Caco-2 (cell line): ENCODE data around the gene NOLC1. TPM values are rescaled to one million over a fixed set of nuclear protein-coding genes. Genes with fewer than 3 reads are reported as not detected.

ENCODE experiments used
- BruUV-seq: library from RNA; stranded (reverse); fragments of 400-500 nt; replicated peaks from 2 replicates; lab custom pipeline; 2021; lab: Mats Ljungman, UMichigan
- CTCF ChIA-PET: fragments of 300-600 bp; sonication (Branson Sonifier 250); formaldehyde crosslinking; loops from one replicate; lab custom pipeline; 2022; ENCODE audit warnings: antibody characterized with exemption; lab: Charles Lee
- POLR2A ChIA-PET: fragments of 300-600 bp; sonication (Branson Sonifier 250); formaldehyde crosslinking; loops from one replicate; lab custom pipeline; 2022; ENCODE audit warnings: antibody characterized with exemption; lab: Charles Lee
- DNase-seq, 2 experiments: peaks; one replicate each; pipeline versions ENCODE4 v3.0.0 to v3.0.0-alpha.2; 2020 to 2022
- H3K27me3 ChIP-seq: replicated peaks from 2 replicates; pipeline ENCODE4 v1.6.0; 2011; ENCODE audit warnings: low read length; ENCODE audit not compliant: control insufficient read depth, insufficient read depth
- H3K36me3 ChIP-seq: 2 replicates; pipeline ENCODE4 v1.5.1; 2011; ENCODE audit warnings: low read length; ENCODE audit not compliant: control insufficient read depth, insufficient read depth
- H3K4me1 ChIP-seq: fragments of 250-450 bp; sonication (Bioruptor Pico); 2 replicates; pipeline ENCODE4 v1.5.1; 2020; ENCODE audit warnings: mild to moderate bottlenecking
- H3K4me3 ChIP-seq: 2 replicates; pipeline ENCODE4 v1.5.1; 2011; ENCODE audit warnings: low read depth, mild to moderate bottlenecking, control low read depth, low read length
- H3K9me3 ChIP-seq: fragments of 250-450 bp; sonication (Bioruptor Pico); 2 replicates; pipeline ENCODE4 v1.5.1; 2020; ENCODE audit warnings: mild to moderate bottlenecking, moderate library complexity
- H3K27ac Mint-ChIP-seq: one replicate; pipeline ENCODE4 v1.8.0; 2022; ENCODE audit warnings: mixed read lengths; ENCODE audit not compliant: unreplicated experiment
- H3K27me3 Mint-ChIP-seq: one replicate; pipeline ENCODE4 v1.8.0; 2022; ENCODE audit warnings: mixed read lengths; ENCODE audit not compliant: insufficient read depth, unreplicated experiment
- H3K36me3 Mint-ChIP-seq: one replicate; pipeline ENCODE4 v1.8.0; 2022; ENCODE audit warnings: mild to moderate bottlenecking, mixed read lengths; ENCODE audit not compliant: insufficient read depth, unreplicated experiment
- H3K4me1 Mint-ChIP-seq: one replicate; pipeline ENCODE4 v1.8.0; 2022; ENCODE audit warnings: low read depth, mixed read lengths; ENCODE audit not compliant: unreplicated experiment
- H3K4me3 Mint-ChIP-seq: one replicate; pipeline ENCODE4 v1.8.0; 2022; ENCODE audit warnings: mild to moderate bottlenecking, moderate library complexity, mixed read lengths; ENCODE audit not compliant: unreplicated experiment
- H3K9me3 Mint-ChIP-seq: one replicate; pipeline ENCODE4 v1.8.0; 2022; ENCODE audit warnings: mixed read lengths; ENCODE audit not compliant: unreplicated experiment
- CTCF ChIP-seq, 2 experiments: fragments of 200-600 bp in 1 of 2; IDR thresholded peaks; 1 replicate in 1 of 2; 2 replicates in 1 of 2; pipeline versions ENCODE4 v1.5.1 to v1.8.0; 2011 to 2022; ENCODE audit warnings: antibody characterized with exemption in 1 of 2, control low read depth in 1 of 2, inconsistent platforms in 1 of 2, low read depth in 1 of 2, low read length in 1 of 2, mild to moderate bottlenecking in 1 of 2, moderate library complexity in 1 of 2; ENCODE audit not compliant: insufficient read depth in 1 of 2, severe bottlenecking in 1 of 2, unreplicated experiment in 1 of 2
- intact Hi-C: fragments of 100-400 bp; cut with micrococcal nuclease; formaldehyde crosslinking; loops from one replicate; pipeline ENCODE4 v1.10.0; 2022; ENCODE audit not compliant: unreplicated experiment
- total RNA-seq: library from RNA; stranded (reverse); gene quantifications from 2 replicates; pipeline ENCODE4 v1.2.3, GENCODE V29; 2022

NOLC1 gene
- total RNA-seq, 1 experiment from 2014 or later, result 137 TPM

GRCh38 chr10:102133373-102134195 is 18.6 kb upstream of the NOLC1 start:
- Histone ChIP-seq H3K36me3 (peaks cover 2% of the 10 kb centered on the region), H3K9me3 (no peaks in the 10 kb centered on the region), H3K4me1 (peaks cover 11% of the 10 kb centered on the region), H3K4me3 (peak overlapping the region; percentile 92), H3K27me3 (no peaks in the 10 kb centered on the region)
- peak; percentile 86 to 88 for DNase-seq
- TF ChIP-seq CTCF (IDR thresholded peaks at IDR 0.05; ENCODE audit: insufficient read depth in 1 of 2, low read depth in 1 of 2, low read length in 1 of 2, severe bottlenecking in 1 of 2, unreplicated experiment in 1 of 2), result no peak
- H3K36me3 Mint-ChIP-seq, result peaks cover 49% of the 10 kb centered on the region
- H3K27me3 Mint-ChIP-seq, result no peaks in the 10 kb centered on the region
- H3K4me1 Mint-ChIP-seq, result peaks cover 7% of the 10 kb centered on the region
- H3K9me3 Mint-ChIP-seq, result no peaks in the 10 kb centered on the region
- peak overlapping the region; percentile 94 for H3K4me3 Mint-ChIP-seq
- peak overlapping the region; percentile 99 for H3K27ac Mint-ChIP-seq
- CTCF ChIA-PET, result no interaction called here
- BruUV-seq, result no TSS peak
- intact Hi-C loops, result loop anchor here (2.0 to 5.0 kb wide), 2 partner anchors 19 to 66 kb away; partner anchors contain the start of gene HPS6
- POLR2A ChIA-PET, result no interaction called here

GRCh38 chr10:102134416-102134815 is 17.8 kb upstream of the NOLC1 start:
- no peaks in the 10 kb centered on the region for H3K27me3 ChIP-seq
- peaks cover 7% of the 10 kb centered on the region for H3K4me1 Mint-ChIP-seq
- intact Hi-C loops, result loop anchor here (5.0 kb wide), 1 partner anchor 67 kb away; the partner anchor contains the start of gene HPS6
- peak overlapping the region; percentile 94 for H3K4me3 Mint-ChIP-seq
- H3K36me3 Mint-ChIP-seq, result peaks cover 57% of the 10 kb centered on the region
- H3K27me3 Mint-ChIP-seq, result no peaks in the 10 kb centered on the region
- POLR2A ChIA-PET, result no interaction called here
- DNase-seq, result no peak
- no peaks in the 10 kb centered on the region for H3K9me3 Mint-ChIP-seq
- no peak for TF ChIP-seq CTCF (IDR thresholded peaks at IDR 0.05; ENCODE audit: insufficient read depth in 1 of 2, low read depth in 1 of 2, low read length in 1 of 2, severe bottlenecking in 1 of 2, unreplicated experiment in 1 of 2)
- peaks cover 5% of the 10 kb centered on the region for H3K36me3 ChIP-seq
- CTCF ChIA-PET, result no interaction called here
- H3K9me3 ChIP-seq, result no peaks in the 10 kb centered on the region
- H3K27ac Mint-ChIP-seq, result peak overlapping the region; percentile 99
- TSS peak; percentile 66 for BruUV-seq
- H3K4me1 ChIP-seq, result peaks cover 11% of the 10 kb centered on the region
- peak overlapping the region; percentile 92 for H3K4me3 ChIP-seq

- H3K4me3 ChIP-seq, result no peak overlapping the region
- H3K9me3 ChIP-seq, result no peaks in the 10 kb centered on the region
- ChIA-PET POLR2A (interaction anchor here (0.9 kb wide), 1 partner anchor 16 kb away, joined by 4 read pairs; no protein-coding TSS in a partner anchor), CTCF (no interaction called here)
- no peaks in the 10 kb centered on the region for H3K27me3 Mint-ChIP-seq
- no peaks in the 10 kb centered on the region for H3K9me3 Mint-ChIP-seq
- TF ChIP-seq CTCF (IDR thresholded peaks at IDR 0.05; ENCODE audit: insufficient read depth in 1 of 2, low read depth in 1 of 2, low read length in 1 of 2, severe bottlenecking in 1 of 2, unreplicated experiment in 1 of 2), result no peak
- DNase-seq, result no peak
- peak overlapping the region; percentile 10 for H3K4me3 Mint-ChIP-seq
- H3K4me1 ChIP-seq, result peaks cover 11% of the 10 kb centered on the region
- H3K27ac Mint-ChIP-seq, result peak overlapping the region; percentile 5
- peaks cover 7% of the 10 kb centered on the region for H3K4me1 Mint-ChIP-seq
- no peaks in the 10 kb centered on the region for H3K27me3 ChIP-seq
- H3K36me3 ChIP-seq, result peaks cover 8% of the 10 kb centered on the region
- BruUV-seq, result no TSS peak
- intact Hi-C loops, result no loop called here
- peaks cover 73% of the 10 kb centered on the region for H3K36me3 Mint-ChIP-seq
Measured at GRCh38 chr10:102135956-102136526, 16.1 kb upstream of the NOLC1 start.
